GM19455 (cell line): ENCODE data around the gene PREX1.

ENCODE experiments used
- ATAC-seq: cut with Tn5 transposase; IDR thresholded peaks from one replicate; pipeline ENCODE4 v1.9.1; 2021; ENCODE audit not compliant: unreplicated experiment

PREX1 gene

DNA sequence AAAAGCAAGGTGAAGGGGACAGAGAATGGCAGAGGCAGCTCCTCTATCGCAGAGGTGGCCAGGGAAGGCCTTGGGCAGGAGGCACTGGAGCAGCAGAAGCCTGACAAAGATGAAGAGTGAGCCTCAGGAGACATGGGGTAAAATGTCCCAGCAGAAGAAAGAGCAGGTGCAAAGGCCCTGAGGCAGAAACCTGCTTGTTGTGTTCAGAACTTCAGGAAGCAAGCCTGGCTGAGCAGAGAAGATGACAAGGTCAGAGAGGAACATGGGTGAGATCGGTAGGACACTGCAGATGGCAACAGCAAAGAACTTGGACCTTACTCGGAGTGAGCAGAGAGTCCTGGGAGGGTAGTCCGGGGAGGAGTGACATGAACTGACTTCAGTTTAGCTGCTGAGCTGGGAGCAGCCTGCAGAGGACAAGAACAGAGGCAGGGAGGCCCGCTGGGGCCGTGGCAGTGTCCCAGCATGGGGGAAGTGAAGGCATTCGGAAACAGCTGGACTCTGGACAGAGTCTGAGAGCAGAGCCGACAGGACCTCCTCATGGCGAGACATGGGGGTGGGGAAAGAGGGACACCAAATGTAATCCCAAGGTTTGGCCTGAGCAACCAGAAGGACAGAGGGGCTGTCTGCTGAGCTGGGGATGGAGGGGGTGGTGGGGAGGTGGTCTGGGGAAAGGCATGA is 106.3 kb downstream of the PREX1 start:
- ATAC-seq: no peak

DNA sequence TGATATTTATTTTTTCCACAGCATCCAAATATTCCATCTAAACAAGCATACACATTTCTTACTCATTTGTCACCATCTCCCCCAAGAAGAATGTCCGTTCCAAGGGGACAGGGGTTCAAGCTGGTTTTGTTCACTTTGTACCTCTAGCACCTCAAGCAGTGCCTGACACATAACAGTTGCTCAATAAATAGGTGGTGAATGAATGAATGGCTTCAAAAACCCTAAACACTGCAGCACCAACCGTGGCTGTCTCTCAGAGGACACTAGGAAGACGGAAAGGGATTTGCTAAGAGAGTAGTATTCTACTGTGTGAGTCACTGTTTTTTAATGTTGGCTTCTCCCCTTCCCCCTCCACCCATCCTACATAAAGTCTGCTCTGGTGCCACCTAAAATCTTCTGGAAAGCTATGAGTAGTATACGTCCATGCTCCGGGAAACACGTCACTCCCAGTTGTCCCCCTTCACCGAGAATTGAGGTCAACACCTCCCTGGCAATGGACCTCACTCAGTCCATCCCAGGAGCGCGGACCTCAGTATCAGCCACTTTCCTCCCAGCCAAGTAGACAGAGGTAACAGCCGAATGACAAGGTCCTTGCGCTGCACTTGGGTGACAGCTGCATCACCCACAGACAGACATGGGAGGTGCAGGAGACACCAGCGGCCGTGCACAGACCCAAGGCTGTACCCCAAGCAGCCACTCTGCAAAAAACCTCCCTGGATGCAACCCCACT is 107.4 kb downstream of the PREX1 start:
- no peak for ATAC-seq

DNA sequence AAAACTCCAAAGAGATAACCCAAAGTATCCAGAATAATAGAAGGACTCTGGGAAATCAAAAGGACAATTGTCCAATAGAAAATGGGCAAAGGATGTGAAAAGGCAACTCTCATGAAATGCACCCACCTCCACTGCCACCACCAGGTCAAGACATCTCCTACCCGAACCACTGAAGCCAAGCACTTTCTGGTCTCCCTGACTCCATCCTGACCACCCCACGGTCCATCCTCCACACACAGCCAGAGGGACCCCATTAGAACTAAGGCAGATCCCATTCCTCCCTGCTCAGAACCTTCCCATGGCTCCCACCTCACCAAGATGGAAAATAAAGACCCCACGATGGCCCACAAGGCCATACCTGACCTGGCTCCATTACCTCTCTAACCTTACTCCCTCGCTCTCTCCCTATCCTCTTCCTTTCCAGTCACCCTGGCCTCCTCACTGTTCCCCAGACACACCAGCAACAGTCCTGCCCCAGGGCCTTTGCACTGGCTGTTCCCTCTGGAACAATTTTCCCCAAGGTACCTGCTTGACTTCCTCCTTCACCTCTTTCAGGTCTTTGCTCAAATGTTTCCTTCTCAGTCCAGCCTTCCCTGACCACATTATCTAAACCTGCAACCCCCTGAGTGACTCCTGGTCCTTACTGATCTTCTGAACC is 108.1 kb downstream of the PREX1 start:
- no peak for ATAC-seq

DNA sequence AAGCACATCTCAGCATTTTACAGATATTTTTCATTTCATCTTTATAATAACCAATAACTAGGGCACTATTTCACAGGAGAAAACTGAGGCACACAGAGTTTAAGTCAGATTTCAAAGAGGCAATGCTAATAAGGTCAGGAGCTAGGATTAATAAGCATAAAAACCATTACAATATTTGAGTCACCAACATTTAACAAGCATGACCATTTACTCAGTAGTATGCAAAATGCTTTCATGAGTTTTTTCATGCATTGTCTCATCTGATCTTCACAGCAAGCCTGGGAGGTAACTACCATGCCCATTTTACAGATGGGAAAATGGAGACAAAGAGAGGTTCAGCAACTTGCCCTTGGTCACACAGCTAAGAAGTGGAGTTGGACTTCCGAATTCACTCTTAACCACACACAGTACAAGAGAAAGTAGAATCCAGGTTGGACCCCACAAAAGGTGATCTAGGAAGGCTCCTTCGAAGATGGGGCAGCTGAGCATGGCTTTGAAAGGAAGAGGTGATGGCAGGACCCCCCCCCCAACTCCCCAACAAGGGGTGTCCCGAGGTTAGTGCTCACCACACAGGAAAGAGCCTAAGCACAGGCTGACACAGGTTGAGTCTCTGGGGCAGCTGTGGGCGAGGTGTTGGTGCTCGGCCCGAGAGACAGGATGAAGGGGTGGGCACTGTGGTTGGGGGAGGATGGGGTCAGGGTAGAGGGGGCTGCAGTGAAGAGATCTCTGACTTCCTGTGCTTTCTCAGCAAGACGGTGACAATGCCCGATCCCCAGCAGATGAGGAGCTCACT is 108.8 kb downstream of the PREX1 start:
- no peak for ATAC-seq

DNA sequence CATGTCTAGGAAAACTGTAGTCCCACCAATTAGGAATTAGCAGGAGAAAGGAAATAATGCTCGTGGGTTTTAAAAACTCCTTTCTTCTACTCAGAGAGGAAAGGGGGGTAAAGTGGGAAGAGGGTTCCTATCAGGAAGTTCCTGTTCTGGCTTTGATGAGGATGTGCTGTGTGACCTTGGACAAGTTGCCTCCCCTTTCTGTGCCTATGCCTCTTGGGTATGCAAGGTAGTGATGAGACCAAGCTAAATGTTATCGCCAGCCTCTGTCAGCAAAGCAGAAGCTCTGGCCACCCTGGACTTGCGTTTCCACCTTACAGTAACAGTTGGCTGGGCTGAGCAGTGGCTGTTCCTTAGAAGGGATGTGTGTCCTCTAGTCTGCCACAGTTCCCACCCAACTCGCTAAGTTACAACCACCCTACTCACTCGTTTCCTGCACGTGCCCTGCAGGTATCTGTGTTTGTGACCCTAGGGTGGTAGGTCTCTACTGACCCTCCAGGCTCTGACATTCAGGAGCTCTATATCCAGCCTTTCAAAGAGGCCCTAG is 110.0 kb downstream of the PREX1 start:
- no peak for ATAC-seq

DNA sequence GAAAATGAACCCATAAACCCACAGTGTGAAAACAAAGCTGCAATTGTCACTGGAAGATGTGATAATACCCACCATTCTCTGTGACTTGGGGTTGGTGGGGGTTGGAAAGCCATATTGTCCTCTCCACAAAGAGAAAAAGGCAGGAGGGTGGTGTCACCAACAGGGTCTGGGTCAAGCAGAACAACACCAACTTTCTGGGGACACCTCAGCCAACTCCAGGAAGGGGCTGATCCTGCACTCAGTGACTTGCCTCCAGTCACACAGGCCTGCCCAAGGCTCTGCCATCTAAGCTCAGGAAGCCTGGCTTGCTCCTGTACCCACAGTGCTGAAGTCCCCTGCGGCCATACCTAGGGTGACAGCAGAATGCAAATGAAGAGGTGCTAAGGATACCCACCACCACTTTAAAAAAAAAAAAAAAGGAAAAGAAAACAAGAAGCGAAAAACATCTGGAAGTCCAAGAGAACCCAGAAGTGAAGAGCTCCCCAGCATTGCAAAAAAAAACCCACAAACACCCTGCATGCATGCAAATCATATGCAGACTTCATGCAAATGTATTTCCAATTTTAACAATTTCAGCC is 110.6 kb downstream of the PREX1 start:
- no peak for ATAC-seq

DNA sequence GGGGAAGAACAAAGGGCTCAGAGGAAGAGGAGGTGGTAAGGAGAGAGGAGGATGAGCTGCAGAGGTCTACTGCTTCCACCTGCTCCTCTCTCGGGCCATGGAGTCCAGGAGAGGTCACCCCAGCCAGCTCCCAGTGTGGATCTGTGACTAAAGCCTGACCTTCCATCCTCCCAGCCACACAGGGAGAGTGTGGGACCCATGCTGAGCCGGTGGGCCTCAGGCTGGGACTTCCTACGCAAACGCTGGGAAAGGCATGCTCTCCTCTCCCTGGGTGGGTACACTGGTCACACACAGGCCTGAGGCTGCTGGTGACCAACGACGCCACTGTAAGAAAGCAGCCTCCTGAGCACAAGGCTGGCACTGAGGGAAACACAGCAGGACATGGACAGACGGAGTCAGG is 111.3 kb downstream of the PREX1 start:
- ATAC-seq: no peak

DNA sequence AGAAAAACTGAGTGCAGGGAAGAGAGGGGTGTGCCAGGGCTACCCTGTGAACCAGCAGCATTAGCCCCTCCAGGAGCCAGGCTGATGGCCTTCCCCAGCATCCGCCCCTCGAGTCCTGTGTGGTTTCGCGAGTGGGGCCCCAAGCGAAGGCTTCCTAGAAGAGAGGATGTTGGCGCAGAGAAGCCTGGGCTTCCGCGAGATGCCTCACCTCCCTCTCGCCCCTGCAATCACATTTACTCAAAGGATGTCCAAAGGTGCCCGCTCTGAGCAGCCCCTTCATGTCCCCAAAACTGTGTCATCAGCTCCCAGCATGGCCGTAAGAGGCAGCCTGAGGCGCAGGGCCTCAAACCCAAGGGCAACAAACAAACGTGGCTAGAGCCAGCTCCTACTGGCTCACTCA is 111.7 kb downstream of the PREX1 start:
- ATAC-seq: no peak

DNA sequence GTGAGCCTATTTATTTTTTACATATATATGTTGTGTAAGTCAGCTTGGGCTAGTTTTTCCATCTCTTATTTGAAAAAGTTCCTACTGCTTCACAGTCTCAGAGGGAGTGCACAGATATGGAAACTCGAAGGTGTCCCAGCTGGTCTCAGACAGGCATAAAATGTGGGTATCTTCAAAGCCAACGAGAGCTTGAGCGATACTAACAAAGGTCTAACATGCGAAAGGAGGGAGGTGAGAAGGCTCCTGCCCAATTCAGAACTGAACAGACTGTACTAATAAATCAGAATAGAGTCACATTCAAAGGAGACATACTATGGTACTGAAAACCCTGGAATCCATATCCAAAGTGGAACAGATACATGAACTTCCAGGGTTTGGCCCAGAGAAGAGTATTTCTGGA is 113.0 kb downstream of the PREX1 start:
- ATAC-seq: no peak

DNA sequence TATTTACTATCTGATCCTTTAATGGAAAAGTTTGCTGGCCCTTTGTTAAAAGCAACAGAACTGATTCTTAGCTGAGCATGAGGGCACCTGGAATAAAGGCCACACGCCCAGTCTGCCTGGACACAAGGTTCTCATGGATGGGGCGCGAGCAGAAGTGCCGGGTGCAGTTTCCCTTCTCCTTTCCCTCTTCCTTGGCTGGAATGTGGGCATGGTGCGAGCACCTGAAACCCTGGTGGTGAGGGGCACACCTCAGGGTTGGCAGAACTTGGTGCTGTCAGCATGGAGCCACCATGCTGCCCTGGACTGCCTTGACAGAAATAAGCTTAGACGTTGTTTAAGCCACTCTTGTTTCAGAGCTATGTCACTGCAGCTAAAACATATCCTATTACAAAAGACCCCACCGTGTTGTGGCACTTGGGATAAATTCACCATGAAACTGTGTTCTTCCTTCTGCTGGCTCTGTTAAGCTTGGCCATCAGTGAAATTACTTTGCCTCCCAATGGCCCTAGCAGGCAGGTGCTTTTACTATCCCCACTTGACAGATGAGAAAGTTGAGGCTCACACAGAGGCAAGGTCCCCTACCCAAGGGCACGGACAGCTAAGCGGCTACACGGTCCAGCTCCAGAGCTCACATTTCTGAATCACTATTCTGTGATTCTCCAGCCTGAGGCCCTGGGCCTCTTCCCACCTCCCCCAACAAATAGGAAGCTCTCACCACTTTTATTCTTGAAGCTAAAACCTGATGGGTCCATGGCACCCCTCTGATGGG is 115.9 kb downstream of the PREX1 start:
- no peak for ATAC-seq

DNA sequence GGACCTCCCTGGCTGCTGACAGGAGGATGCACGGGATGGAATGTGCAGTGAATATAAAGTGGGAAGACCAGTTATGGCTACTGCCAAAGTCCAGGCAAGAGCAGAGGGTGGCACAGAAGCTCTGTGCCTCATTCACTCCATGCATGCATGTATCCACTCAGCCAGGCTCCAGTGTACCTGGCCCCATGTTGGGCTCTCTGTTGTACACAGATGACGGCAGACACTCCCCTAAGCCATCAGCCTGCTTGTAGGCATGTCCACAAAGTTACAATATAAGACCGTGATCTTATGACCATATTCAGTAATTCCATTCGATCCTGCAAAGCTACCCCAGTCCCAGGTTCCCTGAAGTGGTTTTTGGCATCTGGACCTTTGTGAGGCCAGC is 116.8 kb downstream of the PREX1 start:
- no peak for ATAC-seq

DNA sequence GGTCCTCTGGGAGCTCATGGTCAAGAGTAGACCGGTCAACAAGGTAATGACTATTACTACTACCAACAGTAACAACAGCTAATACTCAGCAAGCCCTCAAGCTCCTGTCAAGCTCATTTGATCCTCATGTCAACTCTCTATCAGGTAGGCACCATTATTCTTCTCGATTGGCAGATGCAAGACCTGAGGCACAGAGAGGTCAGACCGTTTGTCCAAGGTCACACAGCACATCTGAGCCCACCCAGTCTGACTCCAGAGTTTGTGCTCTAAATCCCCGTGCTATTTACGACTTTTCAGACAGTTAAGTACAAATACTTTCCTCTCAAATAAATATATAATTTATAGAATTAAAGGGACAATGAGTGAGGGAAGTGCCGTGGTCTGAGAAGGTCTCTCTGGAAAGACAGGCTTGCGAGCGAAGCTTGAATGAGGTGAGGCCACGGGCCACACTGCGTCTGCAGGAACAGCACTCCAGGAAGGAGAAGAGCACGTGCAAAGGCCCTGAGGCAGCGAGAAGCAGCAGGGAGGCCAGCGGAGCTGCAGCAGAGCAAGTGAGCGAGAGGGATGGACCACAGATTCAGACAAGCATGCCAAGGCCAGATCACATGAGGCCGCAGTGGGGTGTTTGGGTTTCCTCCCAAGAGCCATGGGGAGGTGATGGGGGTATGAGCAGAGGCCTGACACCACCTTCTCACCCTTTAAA is 117.3 kb downstream of the PREX1 start:
- no peak for ATAC-seq

DNA sequence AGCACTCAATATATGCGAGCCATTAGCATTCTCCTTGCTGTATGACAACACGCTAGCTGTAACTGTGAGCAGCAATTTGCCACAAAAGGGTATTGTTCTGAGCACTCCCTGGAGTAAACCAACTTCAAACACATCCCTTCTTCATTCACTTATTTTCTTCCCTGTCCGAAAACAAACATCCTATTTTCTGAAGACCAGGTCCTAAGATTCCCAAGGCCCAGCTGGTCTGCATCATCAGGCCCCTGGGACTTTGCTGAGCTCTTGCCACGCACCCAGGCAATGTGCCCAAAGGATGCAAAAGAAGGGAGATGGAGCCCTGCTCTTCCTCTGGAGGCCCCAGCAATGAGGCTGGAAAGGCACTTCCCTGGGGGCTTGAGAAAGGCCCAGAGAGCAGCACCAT is 118.1 kb downstream of the PREX1 start:
- no peak for ATAC-seq

DNA sequence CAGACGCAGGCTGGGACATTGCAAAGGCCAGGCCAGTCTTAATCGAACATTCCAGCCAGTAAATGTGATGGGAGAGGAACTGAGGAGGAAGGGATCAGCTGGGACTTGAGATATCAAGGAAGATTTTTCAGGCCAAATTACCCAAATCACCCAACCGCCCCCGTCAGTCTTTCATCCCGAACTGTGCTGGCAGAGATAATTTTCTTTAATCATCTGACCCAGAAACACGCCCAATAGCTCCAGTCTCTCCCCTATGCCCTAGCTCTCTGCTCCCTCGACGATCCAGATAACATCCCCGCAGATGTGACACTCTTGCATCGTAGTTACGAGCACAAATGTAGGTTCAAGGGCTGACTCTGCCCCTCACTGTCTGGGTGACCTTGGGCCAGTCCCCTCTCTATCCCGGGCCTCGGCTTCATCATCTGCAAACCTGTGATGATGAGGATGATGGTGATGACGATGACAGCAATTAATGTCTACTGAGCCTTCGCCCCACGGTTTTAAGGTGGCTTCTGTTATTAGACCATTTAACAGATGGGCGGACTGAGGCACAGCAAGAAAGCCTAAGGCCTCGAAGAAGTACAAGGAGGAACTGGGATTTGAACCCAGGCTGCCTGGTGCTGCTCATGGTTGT is 118.6 kb downstream of the PREX1 start:
- ATAC-seq: no peak

DNA sequence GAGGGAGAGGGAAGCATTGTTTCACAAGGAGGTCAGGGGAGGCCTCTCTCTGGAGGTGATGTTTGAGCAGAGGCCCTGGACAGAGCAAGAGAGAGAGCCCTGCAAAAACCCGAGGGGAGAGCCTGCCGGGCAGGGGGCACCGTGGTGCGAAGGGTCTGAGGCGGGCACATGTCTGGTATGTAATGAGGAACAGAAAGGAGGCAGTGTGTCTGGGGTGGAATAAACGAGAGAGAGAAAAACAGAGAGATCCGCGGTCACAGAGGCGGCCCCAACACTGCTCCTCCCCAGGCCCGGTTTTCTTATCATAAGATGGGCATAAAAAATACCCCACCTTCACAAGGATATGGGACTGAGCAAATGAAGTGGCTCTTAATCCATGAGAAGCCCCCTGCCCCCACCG is 119.2 kb downstream of the PREX1 start:
- no peak for ATAC-seq

DNA sequence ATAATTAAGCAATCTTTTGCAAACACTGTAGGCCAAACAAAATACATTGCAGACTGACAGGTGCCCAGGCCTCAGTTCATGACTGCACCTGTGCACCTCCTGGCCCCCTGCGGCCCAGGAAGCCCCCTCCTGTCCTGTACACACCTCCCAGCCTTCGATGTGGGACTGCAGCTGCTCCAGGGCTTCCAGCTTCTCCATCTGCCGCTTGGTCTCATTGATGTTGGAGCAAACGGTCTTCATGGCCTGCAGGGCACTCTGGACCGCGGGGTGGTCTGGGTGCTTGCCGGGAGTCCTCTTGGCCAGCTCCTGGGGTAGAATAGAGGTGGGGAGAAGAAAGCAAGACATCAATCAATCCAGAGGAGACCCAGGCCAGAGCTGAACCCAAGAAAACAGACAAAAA is 119.7 kb downstream of the PREX1 start:
- no peak for ATAC-seq

DNA sequence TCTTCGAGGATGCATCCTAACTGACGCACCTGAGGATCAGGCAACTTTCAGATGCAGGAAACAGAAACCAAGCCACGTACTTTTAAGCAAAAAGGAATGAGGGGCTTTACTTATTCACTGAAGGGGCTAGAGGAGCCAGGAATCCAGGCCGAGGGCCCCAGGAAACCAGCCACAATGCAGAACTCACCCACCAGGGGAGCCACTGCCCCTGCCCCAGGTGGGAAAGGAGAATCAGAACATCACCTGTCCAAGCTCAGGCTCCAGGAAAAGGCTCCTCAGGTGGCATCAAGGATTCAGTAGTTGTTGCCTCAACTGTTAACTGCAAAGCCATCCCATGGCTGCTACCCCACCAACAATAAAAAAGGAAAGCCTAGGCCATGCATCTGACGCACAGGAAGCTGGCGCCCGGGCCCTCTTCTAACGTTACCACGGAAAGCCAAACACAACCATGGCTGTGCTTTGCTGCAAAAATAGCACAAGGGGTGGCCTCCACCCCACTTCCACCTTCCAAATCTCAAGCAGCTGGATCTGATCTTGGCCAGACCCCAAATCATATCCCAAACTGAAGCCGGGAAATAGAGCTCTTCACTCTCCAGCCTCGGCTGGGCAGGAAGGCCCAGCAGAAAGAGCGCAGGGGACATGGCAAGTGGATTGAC is 121.0 kb downstream of the PREX1 start:
- no peak for ATAC-seq

DNA sequence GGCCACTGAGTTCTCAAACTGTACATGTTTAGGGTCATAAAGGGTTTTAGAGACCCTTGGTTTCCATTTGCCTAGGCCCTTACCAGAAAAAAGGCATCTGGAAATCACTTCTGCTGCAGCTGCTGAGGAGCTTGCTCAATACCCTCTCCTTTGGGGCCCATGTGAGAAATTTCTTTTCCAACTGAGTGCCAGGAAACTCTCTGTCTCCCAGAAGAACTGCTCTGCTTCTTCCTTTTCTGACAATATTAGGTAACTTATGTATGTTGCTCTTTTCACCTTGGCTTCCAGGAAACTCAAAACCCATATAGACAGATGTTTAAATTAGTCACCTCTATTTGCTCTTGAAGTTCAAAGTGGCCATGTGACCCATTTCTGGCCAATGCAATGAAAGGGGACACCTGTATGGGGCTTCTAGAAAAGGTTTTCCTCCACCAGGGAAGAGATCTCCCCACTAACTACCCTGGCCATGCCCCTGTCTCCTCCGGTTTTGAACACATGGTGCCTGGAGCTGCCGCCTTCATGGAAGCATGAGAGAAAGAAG is 121.6 kb downstream of the PREX1 start:
- ATAC-seq: no peak
